ENCODE data around the gene MMP3. TPM values are rescaled to one million over a fixed set of nuclear protein-coding genes. Genes with fewer than 3 reads are reported as not detected.

MMP3 gene
- total and polyA plus RNA-seq, 2 experiments from 2014 or later, result 0.68 TPM; not detected in 1

DNA sequence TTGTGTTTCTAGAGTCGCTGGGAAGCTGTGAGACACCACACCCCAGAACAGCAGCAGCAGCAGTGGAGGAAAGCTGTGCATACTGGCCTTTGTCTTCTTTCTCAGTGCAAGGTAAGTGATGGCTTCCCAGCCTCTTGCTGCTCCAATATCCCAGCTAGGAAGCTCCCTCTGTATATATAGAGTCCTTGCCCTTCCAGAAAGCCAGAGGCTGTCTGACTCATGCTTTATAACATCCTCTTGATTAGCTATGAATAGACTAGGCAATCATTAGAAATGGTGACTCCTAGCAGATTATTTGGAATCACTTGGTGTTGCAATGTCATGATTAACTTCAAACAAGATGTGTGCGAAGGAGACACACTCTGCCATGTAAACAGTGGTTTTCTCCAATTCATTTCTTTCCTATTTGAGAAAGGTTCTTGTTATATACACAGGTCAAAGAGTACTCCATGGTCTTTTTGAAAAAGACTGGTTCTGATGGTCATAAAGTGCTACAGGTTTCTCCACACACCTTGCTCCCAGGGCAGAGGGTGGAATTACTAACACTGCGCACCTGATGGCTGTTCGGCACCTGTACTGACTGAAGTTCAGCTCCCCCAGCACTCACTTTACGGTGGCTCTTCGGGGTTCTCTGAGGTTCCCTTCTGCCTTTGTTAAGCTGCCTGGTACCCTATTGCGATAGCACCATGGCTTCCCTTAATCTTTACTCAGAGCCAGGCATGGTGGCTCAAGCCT is 45.2 kb downstream of the MMP3 start, which contains the start of gene MMP1:
MMP1 (minus strand) TSS at position 149 of the 735 bp plus-strand sequence; CDS start at position 81, 68 bp downstream.
- no peak for DNase-seq (ENCODE audit: low spot score)
- no peak within 1 kb of the TSS for H3K4me3 Mint-ChIP-seq
- no peak for TF ChIP-seq ZNF114 (CRISPR knock-in tag; IDR thresholded peaks at IDR 0.05)
- TF ChIP-seq, protein P1, sequence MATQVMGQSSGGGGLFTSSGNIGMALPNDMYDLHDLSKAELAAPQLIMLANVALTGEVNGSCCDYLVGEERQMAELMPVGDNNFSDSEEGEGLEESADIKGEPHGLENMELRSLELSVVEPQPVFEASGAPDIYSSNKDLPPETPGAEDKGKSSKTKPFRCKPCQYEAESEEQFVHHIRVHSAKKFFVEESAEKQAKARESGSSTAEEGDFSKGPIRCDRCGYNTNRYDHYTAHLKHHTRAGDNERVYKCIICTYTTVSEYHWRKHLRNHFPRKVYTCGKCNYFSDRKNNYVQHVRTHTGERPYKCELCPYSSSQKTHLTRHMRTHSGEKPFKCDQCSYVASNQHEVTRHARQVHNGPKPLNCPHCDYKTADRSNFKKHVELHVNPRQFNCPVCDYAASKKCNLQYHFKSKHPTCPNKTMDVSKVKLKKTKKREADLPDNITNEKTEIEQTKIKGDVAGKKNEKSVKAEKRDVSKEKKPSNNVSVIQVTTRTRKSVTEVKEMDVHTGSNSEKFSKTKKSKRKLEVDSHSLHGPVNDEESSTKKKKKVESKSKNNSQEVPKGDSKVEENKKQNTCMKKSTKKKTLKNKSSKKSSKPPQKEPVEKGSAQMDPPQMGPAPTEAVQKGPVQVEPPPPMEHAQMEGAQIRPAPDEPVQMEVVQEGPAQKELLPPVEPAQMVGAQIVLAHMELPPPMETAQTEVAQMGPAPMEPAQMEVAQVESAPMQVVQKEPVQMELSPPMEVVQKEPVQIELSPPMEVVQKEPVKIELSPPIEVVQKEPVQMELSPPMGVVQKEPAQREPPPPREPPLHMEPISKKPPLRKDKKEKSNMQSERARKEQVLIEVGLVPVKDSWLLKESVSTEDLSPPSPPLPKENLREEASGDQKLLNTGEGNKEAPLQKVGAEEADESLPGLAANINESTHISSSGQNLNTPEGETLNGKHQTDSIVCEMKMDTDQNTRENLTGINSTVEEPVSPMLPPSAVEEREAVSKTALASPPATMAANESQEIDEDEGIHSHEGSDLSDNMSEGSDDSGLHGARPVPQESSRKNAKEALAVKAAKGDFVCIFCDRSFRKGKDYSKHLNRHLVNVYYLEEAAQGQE (IDR thresholded peaks at IDR 0.05; ENCODE audit: unreplicated experiment), result no peak
- no peak for TF ChIP-seq JUNB (IDR thresholded peaks at IDR 0.05; ENCODE audit: unreplicated experiment)
- TF ChIP-seq NANOG (IDR thresholded peaks at IDR 0.05; ENCODE audit: borderline replicate concordance), result no peak
- no peak for TF ChIP-seq EZH2 (IDR thresholded peaks at IDR 0.05; ENCODE audit: low read depth, unreplicated experiment)
- H3K27ac Mint-ChIP-seq, result no peak within 1 kb of the TSS
- no peaks in the 10 kb centered on the region for H4K20me1 ChIP-seq (replicated peaks; ENCODE audit: insufficient read depth)
- H2AFZ ChIP-seq, result no peak within 1 kb of the TSS
- H3K9me3 Mint-ChIP-seq, result no peaks in the 10 kb centered on the region
- H3K4me1 Mint-ChIP-seq, result peaks cover 2% of the 10 kb centered on the region; the same call in 1 of the 3 replicates
- H3K36me3 ChIP-seq (ENCODE audit: insufficient read depth), result no peaks in the 10 kb centered on the region
- no peak within 1 kb of the TSS for H3K27ac ChIP-seq (ENCODE audit: low read depth)
- H3K27me3 Mint-ChIP-seq (ENCODE audit: insufficient read depth, low read depth, poor library complexity), result no peaks in the 10 kb centered on the region
- no peaks in the 10 kb centered on the region for H3F3A ChIP-seq (replicated peaks; ENCODE audit: low read depth)
- ATAC-seq, result no peak
- no peak within 1 kb of the TSS for H3K4me3 ChIP-seq
- H3K27me3 ChIP-seq (ENCODE audit: insufficient read depth), result no peaks in the 10 kb centered on the region
- no peaks in the 10 kb centered on the region for H3K4me1 ChIP-seq (ENCODE audit: insufficient read depth)
- H3K36me3 Mint-ChIP-seq (ENCODE audit: low read depth), result no peaks in the 10 kb centered on the region
- H3K4me2 ChIP-seq, result no peak within 1 kb of the TSS
- no peaks in the 10 kb centered on the region for H3K9me2 ChIP-seq (ENCODE audit: insufficient read depth)
- H3K79me2 ChIP-seq (replicated peaks; ENCODE audit: insufficient read depth), result no peaks in the 10 kb centered on the region

DNA sequence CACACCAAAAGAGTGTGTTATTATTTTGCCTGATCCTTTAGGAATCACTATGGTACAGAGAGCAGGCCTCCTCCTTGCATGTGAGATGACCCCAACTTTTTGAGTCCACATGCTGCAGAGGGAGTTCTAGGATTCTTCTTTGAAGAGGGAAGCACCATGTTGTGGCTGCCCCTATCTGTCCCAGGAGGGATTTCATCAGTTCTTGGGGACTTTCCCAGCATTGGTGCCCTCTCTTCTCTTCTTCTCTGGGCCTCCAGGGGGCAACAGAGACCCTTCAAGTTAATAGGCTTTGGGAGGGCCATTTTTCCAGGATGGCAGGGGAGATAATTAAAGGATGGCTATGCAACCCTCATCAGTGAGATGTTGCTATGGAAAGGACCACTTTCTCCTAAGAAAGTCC is 49.0 kb downstream of the MMP3 start:
- no peaks in the 10 kb centered on the region for H3K9me2 ChIP-seq (ENCODE audit: insufficient read depth)
- H3K4me3 ChIP-seq, result no peak overlapping the region
- H3F3A ChIP-seq (replicated peaks; ENCODE audit: low read depth), result no peaks in the 10 kb centered on the region
- Mint-ChIP-seq H3K27ac (no peak overlapping the region), H3K27me3 (ENCODE audit: insufficient read depth, low read depth, poor library complexity) (no peaks in the 10 kb centered on the region), H3K4me3 (no peak overlapping the region), H3K9me3 (no peaks in the 10 kb centered on the region), H3K4me1 (peaks cover 2% of the 10 kb centered on the region; the same call in 1 of the 3 replicates), H3K36me3 (ENCODE audit: low read depth) (no peaks in the 10 kb centered on the region)
- peak; percentile 91 for DNase-seq (ENCODE audit: low spot score)
- H2AFZ ChIP-seq, result peak overlapping the region; percentile 45
- no peaks in the 10 kb centered on the region for H3K4me1 ChIP-seq (ENCODE audit: insufficient read depth)
- peak; percentile 100 for ATAC-seq
- H3K27ac ChIP-seq (ENCODE audit: low read depth), result no peak overlapping the region
- H3K27me3 ChIP-seq (ENCODE audit: insufficient read depth), result no peaks in the 10 kb centered on the region
- H3K79me2 ChIP-seq (replicated peaks; ENCODE audit: insufficient read depth), result no peaks in the 10 kb centered on the region
- H3K4me2 ChIP-seq, result no peak overlapping the region
- no peaks in the 10 kb centered on the region for H4K20me1 ChIP-seq (replicated peaks; ENCODE audit: insufficient read depth)
- no peaks in the 10 kb centered on the region for H3K36me3 ChIP-seq (ENCODE audit: insufficient read depth)
- TF ChIP-seq, protein P2, sequence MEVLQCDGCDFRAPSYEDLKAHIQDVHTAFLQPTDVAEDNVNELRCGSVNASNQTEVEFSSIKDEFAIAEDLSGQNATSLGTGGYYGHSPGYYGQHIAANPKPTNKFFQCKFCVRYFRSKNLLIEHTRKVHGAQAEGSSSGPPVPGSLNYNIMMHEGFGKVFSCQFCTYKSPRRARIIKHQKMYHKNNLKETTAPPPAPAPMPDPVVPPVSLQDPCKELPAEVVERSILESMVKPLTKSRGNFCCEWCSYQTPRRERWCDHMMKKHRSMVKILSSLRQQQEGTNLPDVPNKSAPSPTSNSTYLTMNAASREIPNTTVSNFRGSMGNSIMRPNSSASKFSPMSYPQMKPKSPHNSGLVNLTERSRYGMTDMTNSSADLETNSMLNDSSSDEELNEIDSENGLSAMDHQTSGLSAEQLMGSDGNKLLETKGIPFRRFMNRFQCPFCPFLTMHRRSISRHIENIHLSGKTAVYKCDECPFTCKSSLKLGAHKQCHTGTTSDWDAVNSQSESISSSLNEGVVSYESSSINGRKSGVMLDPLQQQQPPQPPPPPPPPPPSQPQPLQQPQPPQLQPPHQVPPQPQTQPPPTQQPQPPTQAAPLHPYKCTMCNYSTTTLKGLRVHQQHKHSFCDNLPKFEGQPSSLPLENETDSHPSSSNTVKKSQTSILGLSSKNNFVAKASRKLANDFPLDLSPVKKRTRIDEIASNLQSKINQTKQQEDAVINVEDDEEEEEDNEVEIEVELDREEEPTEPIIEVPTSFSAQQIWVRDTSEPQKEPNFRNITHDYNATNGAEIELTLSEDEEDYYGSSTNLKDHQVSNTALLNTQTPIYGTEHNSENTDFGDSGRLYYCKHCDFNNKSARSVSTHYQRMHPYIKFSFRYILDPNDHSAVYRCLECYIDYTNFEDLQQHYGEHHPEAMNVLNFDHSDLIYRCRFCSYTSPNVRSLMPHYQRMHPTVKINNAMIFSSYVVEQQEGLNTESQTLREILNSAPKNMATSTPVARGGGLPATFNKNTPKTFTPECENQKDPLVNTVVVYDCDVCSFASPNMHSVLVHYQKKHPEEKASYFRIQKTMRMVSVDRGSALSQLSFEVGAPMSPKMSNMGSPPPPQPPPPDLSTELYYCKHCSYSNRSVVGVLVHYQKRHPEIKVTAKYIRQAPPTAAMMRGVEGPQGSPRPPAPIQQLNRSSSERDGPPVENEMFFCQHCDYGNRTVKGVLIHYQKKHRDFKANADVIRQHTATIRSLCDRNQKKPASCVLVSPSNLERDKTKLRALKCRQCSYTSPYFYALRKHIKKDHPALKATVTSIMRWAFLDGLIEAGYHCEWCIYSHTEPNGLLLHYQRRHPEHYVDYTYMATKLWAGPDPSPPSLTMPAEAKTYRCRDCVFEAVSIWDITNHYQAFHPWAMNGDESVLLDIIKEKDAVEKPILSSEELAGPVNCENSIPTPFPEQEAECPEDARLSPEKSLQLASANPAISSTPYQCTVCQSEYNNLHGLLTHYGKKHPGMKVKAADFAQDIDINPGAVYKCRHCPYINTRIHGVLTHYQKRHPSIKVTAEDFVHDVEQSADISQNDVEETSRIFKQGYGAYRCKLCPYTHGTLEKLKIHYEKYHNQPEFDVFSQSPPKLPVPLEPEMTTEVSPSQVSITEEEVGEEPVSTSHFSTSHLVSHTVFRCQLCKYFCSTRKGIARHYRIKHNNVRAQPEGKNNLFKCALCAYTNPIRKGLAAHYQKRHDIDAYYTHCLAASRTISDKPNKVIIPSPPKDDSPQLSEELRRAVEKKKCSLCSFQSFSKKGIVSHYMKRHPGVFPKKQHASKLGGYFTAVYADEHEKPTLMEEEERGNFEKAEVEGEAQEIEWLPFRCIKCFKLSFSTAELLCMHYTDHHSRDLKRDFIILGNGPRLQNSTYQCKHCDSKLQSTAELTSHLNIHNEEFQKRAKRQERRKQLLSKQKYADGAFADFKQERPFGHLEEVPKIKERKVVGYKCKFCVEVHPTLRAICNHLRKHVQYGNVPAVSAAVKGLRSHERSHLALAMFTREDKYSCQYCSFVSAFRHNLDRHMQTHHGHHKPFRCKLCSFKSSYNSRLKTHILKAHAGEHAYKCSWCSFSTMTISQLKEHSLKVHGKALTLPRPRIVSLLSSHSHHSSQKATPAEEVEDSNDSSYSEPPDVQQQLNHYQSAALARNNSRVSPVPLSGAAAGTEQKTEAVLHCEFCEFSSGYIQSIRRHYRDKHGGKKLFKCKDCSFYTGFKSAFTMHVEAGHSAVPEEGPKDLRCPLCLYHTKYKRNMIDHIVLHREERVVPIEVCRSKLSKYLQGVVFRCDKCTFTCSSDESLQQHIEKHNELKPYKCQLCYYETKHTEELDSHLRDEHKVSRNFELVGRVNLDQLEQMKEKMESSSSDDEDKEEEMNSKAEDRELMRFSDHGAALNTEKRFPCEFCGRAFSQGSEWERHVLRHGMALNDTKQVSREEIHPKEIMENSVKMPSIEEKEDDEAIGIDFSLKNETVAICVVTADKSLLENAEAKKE (CRISPR knock-in tag; IDR thresholded peaks at IDR 0.05), result peak; percentile 78; the same call in 1 of the 2 replicates
- TF ChIP-seq ZNF331 (CRISPR knock-in tag; IDR thresholded peaks at IDR 0.05; ENCODE audit: low read depth) (no peak), STAT1 (IDR thresholded peaks at IDR 0.05; ENCODE audit: unreplicated experiment) (no peak), JUNB (IDR thresholded peaks at IDR 0.05; ENCODE audit: unreplicated experiment) (no peak)

Data from GM23338 (cell line).